Activated CD4-positive, alpha-beta T cell treated with anti-CD3 and anti-CD28 coated beads, Interleukin-2, amount 50 U/mL, for 1 hour (primary cell): ENCODE results near the gene RGS4.
"Not testable (repeated sequence)": the region's sequence is repeated elsewhere in the genome, so short reads cannot be mapped to it uniquely, and the experiment has no call there.

Source experiments
- DNase-seq: peaks from one replicate; pipeline ENCODE4 v3.0.0-alpha.2; 2020

The RGS4 gene

DNA sequence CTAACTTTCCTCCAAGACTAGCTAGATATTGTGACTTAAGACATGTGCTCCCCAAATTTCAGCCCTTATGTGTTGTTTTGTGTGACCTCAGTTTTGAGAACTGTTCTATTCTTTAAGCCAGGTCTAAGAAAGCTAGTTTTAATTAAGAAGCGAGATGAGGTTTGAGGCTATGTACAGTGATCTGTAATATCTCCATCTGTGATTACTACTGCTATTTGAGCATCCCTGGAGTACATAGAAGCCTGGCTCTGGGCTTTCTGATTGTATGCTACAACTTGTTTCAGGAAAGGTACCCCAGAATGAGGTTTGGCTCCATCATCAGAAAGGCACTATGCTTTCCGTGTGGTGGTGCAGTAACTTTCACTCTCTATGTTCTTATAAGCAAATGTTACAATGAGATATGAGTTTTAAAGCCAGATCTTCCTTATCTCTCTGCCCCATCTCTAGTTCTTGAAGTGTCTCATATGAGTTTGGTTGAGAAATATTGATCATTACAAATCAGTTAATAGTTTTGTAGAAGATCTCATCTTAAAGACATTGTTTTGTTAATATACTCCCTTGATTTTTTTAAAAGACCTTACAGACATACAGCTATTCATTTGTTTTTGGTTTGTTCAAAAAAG, 605 bp downstream of the RGS4 start:
- no peak for DNase-seq

GRCh38 chr1:163071405-163072255, 2.5 kb downstream of the RGS4 start:
- peak; percentile 27 for DNase-seq

DNA sequence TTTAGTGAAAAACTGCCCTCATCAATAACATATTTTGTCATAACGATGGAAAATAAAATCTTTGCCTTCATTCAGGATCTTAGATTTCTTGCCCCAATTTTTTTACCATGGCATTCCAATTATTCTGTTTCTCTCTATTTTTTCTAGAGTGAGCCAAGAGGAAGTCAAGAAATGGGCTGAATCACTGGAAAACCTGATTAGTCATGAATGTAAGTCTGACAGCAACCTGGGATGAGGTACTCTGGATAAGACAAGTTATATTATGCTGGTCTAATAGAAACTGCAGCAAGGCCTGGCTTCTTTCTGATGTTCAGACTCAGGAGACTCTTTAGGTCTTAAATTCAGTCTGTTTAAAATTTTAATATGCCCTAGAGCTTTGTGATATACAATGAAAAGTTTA, 3.5 kb downstream of the RGS4 start:
- DNase-seq: no peak

GRCh38 chr1:163074004-163074403, 4.8 kb downstream of the RGS4 start:
- no peak for DNase-seq

DNA sequence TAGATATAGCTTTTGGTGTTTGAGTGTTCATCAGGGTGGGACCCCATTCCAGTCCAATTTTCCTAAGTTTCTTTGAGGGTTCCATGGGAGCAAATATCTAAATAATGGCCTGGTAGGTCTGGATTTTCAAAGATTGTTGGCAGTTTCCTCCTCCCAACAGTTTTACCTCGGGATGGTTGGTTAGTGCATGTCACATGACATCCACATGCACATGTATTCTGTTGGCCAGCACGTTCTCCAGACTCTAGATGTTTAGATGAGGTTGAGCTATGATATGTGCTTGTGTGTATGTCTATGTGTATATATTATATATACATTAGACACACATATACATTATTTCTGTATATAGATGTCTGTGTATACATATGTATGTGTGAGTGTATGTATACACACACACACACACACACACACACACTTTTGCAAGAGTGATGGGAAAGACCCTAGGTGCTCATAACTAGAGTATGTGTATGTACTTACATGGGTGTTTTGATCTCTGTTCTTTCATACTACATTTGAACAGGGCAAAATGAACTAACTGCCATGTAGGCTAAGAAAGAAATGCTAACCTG, 5.6 kb downstream of the RGS4 start:
- no peak for DNase-seq

DNA sequence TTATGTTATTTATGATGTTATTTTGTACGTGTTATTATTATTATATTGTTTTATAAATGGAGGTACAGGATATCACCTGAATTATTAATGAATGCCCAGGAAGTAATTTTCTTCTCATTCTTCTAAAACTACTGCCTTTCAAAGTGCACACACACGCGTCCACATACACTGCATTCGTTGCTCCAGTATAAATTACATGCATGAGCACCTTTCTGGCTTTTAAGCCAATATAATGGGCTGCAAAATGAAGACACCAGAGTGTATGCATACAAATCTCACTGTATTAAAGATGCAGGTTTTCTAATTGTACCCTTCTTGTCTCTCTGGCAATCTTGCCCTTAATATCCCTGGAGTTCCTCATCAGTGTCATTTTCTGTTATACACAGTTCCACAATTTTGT, 6.9 kb downstream of the RGS4 start:
- DNase-seq: no peak

DNA sequence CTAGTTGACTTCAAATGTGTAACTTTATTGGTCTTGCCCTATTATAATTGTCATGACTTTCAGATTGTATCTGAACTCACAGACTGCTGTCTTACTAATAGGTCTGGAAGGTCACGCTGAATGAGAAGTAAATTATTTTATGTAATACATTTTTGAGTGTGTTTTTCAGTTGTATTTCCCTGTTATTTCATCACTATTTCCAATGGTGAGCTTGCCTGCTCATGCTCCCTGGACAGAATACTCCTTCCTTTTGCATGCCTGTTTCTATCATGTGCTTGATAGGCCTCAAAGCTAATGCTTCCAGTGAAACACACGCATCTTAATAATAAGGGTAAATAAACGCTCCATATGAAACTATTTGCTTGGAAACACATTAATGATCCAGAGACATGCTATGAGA, 7.3 kb downstream of the RGS4 start:
- no peak for DNase-seq

GRCh38 chr1:163076981-163077761, 8.0 kb downstream of the RGS4 start:
- DNase-seq: no peak

GRCh38 chr1:163082971-163083370, 13.8 kb downstream of the RGS4 start:
- DNase-seq: no peak

DNA sequence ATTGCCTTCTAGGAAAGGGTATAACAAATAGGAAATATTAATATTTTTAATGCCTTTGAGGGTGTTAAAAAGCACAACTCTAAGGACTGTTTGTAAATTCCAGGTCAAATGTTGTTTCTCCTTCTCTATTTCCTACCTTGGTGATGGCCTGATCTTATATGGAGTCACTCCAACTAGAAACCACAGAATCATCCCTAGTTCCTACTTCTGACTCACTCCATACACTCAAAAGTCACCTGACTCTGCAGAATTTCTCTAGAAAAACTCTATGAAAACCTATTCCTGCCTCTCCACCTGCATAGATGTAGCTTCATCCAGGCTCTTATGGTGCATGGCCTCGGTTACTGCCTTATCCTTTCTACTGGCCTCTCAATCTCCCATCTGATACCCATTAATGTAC, 14.5 kb downstream of the RGS4 start:
- DNase-seq: no peak

DNA sequence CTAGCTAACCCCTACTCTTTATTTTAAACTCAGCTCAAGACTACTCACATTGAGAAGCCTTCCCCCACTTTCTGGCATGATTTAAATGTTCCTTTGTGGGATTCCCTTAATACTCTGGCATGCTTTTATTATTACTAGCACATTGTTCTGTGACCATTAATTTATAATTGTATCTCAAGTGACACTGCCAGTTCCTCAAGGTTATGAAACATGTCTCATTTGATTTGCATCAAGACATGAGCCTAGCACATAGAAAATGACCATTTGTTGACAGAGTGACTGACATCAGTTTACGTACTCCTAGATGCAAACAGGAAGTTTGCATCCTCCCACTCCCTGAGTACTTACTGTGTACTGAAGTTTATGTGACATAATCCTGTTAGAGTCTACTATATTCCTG, 15.2 kb downstream of the RGS4 start:
- DNase-seq: no peak

DNA sequence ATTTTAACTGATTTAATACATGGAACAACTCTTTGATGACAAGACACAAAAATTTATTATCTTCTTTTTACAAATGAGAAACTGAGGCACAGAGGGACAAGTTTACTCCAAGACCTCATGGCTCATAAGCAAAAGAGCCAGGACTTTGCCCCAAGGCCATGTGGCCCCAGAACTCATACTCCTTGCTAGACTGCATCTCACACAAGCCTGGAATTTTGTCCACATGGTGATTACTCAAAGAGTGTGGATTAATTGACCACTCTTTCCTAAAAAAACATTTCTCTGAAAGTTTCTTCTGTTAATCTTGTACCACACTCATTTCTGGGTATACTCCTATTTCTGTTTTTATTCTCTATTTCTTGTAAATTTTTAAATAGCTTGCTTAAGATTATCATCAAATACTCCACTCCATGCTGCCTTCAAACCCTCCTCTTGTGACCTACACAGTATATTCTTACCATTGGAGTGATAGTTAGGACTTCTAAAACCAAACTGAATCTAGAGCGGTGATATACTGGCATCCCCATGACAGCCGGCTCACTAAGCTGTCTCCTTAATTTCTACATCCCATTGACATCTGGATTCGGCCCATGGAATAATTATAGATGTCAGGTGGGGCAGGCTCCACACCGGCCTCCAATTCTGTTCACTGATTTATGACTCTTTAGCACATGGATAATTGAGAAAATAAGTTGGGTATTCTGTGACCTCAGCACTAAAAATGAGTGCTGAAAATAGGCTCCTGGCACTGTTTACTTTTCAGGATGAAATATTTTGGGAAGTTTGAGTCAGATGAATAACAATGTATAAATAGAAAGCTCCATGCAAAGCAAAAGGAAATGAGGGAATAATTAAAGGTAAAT, 16.1 kb downstream of the RGS4 start:
- no peak for DNase-seq

GRCh38 chr1:163085904-163086268, 16.7 kb downstream of the RGS4 start:
- DNase-seq: no peak

DNA sequence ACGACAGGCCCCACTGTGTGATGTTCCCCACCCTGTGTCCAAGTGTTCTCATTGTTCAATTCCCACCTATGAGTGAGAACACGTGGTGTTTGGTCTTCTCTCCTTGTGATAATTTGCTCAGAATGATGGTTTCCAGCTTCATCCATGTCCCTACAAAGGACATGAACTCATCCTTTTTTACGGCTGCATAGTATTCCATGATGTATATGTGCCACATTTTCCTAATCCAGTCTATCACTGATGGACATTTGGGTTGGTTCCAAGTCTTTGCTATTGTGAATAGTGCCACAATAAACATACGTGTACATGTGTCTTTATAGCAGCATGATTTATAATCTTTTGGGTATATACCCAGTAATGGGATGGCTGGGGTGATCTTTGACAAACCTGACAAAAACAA, 20.0 kb downstream of the RGS4 start:
- not testable (repeated sequence) for DNase-seq

DNA sequence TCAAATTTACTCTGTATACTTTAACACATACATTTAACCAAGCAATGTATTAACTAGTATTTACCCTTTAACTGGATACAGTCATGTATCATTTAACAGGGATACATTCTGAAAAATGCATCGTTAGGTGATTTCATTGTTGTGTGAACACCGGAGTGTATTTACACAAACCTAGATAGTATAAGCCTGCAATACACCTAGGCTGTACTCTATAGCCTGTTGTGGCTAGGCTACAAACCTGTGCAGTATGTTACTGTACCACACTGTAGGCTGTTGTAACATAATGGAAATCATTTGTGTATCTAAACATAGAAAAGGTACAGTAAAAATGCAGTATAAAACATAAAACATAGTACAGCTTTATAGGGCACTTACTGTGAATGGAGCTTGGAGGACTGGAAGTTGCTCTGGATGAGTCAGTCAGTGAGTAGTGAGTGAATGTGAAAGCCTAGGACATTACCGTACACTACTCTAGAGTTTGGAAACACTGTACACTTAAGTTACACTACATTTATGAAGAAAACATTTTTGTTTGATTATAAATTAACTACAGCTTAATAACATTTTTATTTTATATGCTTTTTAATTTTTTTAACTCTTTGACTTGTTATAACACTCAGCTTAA, 21.3 kb downstream of the RGS4 start:
- no peak for DNase-seq

GRCh38 chr1:163093169-163093568, 24.0 kb downstream of the RGS4 start:
- no peak for DNase-seq

DNA sequence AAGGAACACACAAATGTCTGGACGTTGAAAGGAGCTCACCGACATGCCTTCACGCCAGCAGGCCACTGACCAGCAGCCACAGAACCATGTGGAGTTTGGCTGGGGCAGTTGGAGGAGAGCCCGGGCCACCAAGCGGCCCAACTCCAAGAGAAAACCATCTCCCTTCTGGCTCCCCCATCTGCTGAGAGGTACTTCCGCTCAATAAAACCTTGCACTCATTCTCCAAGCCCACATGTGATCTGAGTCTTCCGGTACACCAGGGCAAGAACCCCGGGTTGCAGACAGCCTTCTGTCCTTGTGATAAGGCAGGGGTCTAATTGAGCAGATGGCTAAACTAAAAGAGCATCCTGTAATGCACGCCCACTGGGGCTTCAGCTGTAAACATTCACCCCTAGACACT, 24.4 kb downstream of the RGS4 start:
- no peak for DNase-seq

DNA sequence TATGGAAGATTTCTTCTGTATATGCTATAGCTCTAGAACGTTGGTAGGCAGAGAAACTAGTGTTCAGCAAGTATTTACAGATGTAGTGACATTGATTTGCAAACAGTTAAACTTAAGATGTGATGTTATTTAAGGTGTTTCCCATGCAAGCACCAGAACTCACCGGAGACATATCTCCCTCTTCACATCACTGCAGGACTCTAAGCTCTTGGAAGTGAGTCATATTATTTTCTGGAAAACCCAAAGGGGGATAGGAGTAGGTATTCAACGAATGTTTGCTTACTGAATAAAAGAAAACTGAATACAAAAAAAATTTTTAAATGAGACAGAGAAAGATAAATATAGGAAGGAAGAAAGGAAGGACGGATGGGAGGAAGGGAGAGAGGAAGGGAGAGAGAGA, 25.0 kb downstream of the RGS4 start:
- no peak for DNase-seq

DNA sequence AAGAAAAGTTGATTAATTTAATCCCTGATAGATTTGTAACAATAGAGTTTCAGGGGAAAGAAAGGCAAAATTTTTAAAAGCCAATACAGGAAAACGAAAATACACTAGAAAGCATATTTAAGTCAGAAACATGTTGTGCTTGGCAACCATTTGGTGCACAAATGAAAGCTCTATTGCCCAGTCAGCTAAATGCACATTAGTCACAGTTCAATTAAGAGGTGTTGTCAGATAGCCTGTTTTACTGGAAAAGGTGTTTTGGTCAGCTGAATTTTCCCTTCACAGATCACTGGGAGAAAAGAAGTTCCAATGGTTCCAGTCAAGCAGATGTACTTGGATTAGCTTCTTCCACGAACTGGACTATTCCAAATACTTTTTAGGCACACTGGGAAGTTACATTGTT, 25.4 kb downstream of the RGS4 start:
- no peak for DNase-seq

DNA sequence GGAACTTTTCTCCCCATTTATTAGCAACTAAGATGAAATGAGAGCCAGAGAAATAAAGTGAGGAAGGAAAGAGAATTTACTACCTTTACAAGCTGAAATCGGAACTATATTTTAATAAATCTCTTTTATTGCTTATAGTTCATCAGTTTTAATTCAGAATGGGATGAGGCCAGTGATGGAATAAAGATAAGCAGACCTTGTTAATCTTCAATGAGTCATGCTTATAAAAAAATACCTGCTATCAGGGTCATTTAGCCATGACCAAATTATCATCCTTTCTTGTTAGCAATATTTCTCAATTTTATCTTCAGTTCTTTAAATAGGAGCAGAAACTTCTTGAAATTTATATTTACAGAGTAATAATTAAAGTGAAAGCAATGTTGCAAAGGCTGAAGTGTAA, 26.1 kb downstream of the RGS4 start:
- no peak for DNase-seq

DNA sequence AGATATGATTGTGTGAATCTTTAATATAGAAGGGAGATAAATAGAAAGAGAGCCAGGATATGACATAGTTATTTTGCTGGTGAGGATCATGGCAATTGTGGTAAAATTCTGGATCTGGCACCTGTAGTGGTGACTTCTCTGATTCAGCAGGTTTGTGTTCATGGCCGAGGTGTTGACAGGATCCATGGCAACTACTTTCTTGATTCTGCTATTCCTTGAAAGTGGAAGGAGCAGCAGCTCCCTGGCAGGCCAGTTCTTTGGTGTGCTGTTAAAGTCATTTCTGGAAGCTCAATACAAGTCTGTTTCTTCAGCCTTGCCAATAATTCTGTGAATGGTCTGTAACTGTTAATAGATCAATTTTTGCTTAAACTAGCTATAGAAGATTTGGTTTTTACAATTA, 33.4 kb downstream of the RGS4 start:
- no peak for DNase-seq
